Body of pancreas (tissue), 4 donors: ENCODE data around the gene METTL21C.

ENCODE experiments used
- CTCF ChIP-seq, 7 experiments: fragments of 450-650 bp in 4 of 7; fragments of 200-600 bp in 3 of 7; sonication (generic) in 3 of 7; IDR thresholded peaks; one replicate each; pipeline ENCODE4 v1.5.1; 2016 to 2019; ENCODE audit warnings: antibody characterized with exemption in 7 of 7
- POLR2A ChIP-seq, 3 donors: fragments of 450-650 bp; IDR thresholded peaks; one replicate each; pipeline ENCODE4 v1.6.1; 2016; ENCODE audit warnings: antibody characterized with exemption in 3 of 3, mild to moderate bottlenecking in 2 of 3

DNA sequence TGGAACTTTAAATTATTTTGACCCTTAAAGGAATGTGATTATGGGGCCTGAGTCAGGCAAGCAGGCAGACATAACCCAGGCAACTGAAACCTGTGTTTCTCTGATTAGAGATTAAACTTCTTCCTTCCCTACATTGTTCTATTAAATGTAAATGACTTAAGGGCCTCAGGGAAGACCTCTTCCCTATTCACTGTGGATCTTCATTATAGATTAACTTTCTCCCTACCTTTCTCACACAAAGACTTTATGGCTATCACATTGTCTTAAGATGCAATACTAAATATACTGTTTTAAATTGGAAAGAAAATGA, 8.8 kb upstream of the METTL21C start:
- TF ChIP-seq POLR2A (IDR thresholded peaks at IDR 0.05), result no peak
- no peak for TF ChIP-seq CTCF (IDR thresholded peaks at IDR 0.05)
